GM15510 (cell line): ENCODE data around the gene CNOT3.

Source experiments
- POLR2A ChIP-seq: IDR thresholded peaks from 3 replicates; pipeline ENCODE4 v1.6.1; 2011; ENCODE audit warnings: borderline replicate concordance; ENCODE audit not compliant: insufficient read length; ENCODE audit errors: extremely low read depth

Gene CNOT3

GRCh38 chr19:54153731-54154326, 16.3 kb downstream of the CNOT3 start:
- no peak for TF ChIP-seq POLR2A

GRCh38 chr19:54154603-54155345, 17.2 kb downstream of the CNOT3 start:
- no peak for TF ChIP-seq POLR2A

GRCh38 chr19:54155694-54156093, 18.1 kb downstream of the CNOT3 start:
- no peak for TF ChIP-seq POLR2A

- peak; percentile 21 for TF ChIP-seq POLR2A
These were observed 18.9 kb downstream of the CNOT3 start for GRCh38 chr19:54156490-54156889.

DNA sequence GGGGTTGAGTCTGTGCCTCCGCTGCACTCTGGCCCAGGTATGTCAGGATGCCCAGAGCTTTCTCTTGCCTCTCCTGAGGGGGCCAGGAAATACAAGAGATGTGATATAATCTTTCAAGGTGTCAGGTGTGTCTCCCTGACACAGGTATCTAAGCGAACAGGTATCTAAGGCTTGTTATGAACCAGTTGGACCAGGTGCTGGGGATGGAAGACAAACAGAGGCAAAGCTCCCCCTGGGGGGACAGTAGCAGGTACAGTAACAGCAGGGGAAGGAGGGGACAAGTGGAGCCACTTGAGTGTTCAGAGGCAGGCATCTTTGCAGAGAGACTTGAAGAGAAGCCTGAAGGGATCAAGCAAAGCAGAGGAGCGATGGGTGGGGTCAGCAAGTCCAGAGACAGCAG, 19.4 kb downstream of the CNOT3 start:
- TF ChIP-seq POLR2A, result no peak

DNA sequence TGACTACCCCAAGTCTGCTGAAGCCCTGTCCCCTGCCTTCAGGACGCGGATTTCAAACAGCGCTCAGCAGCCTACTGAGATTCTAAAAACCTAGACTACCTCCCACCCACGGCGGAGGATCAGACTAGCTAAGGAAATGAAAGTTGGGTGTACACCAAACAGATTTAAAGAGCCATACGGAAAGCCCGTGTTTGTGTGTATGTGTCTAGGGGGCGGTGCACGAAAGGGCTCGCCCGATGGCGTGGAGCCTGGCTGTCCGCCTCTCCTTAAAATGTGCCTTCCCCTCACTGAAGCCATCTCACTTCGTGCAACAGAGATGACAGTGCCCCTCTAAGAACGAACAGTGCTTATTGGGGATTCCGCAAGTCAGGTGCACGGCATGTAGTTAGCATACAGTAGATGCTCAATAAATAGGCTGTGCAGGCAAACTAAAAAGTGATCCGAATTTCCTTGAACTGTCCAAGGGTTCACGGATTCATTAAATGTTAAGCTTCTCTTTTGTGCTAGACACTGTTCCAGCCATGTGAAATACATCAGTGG, 21.3 kb downstream of the CNOT3 start:
- no peak for TF ChIP-seq POLR2A

DNA sequence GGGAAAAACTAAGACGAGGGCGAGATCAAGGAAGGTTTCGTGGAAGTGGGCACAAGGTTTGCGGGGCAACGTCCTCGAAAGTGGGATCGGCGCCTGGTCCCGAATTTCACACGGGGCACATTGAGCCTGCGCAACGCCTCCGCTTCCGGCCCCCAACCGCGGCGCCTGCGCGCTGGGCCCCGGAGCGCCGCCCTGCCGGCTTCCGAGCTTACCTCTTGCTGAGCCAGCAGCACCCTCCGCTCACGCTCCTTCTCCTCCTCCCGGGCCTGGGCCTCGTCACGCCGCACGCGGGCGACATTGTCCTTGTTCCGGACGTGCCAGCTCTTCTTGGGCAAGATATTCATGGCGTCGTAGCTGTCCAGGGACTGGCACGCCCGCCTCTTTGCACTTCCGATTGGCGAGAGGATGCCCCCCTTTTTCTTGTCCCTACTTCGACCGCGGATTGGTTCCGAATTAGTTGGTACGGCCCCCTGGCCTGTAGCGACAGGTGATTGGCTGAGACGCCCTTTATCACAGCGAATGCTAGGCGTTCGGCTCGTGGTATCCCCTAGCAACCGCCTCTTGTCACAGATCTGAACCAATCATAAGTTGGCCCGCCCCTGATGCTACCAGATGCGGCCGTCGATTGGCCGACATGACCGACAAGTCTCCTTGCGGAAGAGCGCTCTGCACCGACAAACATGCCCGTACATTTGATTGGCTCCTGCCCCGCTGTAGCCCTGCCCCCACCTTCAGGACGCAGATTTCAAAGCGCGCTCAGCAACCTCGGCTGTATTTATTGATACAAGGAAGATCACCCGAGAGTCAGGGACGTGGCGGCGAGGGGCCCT, 22.0 kb downstream of the CNOT3 start, which contains the start of gene LENG1:
LENG1 (minus strand) TSS at position 370 of the 830 bp plus-strand sequence; CDS start at position 344, 26 bp downstream.
- TF ChIP-seq POLR2A, result peak; percentile 80

- TF ChIP-seq POLR2A, result no peak
These were observed 22.7 kb downstream of the CNOT3 start for GRCh38 chr19:54160182-54160811.

DNA sequence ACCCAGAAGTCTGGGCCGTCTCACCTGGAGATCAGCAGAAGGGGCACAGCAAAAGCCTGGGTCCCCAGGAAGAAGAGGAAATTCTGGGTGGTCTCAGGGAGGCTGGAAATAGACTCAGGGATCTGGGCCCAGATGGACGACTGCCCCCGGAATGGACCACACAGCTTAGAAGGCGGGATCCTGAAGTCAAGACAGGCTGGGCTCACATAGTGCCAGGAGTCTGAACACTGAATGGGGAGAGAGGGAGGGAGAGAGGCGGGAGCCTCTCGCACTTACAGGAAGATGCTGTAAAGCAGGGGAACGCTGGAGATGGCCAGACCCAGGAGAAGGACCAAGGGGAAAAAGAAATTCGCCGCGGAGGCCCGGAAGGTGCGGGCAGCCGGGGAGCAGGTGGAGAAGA, 23.3 kb downstream of the CNOT3 start:
- TF ChIP-seq POLR2A, result no peak

DNA sequence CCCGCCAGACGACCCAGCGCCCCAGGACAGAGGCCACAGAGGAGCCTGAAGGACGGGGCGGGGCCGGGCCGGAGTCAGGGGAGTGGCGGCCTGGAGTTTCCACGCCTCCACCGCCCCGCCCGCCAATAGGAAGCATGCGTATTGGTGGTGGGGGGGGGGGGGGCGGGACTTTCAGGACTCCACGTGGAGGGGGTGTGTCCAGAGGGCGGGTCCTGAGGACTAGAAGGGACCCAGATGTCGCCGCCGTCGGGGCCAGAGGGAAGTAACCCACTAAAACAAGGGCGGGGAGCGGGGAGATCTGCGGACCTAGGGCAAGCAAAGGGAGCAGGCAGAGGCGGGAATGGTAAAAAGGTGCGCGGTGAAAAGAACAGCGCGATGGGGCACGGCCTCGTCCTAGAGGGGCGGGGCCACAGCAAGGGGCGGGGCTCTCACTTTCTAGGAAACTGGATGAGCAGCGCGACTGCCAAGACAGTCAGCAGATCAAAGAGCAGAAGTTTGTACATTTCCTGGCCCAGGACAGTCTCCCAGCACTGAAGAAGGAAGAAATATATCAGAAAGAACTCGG, 24.8 kb downstream of the CNOT3 start:
- TF ChIP-seq POLR2A, result no peak

DNA sequence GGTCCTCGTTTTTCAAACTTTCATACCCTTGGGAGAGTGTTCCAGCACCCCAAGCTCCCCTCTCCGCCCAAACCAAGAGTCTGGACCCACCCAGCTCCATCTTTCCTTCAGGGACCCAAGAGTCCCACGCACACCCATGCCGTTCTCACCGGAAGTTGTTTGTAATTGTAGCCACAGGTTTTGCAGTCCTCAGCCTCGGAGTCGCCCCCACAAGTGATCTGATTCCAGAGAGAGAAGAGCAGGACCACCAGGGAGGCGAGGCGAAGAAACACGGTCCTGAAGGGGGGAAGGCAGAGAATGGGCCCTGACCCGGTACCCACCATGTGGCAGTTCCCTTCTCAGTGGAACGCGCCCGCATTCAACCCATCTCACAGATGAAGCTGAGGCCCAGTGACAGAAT, 25.3 kb downstream of the CNOT3 start:
- TF ChIP-seq POLR2A, result no peak

- no peak for TF ChIP-seq POLR2A
These were observed 27.0 kb downstream of the CNOT3 start for GRCh38 chr19:54164369-54165068.

DNA sequence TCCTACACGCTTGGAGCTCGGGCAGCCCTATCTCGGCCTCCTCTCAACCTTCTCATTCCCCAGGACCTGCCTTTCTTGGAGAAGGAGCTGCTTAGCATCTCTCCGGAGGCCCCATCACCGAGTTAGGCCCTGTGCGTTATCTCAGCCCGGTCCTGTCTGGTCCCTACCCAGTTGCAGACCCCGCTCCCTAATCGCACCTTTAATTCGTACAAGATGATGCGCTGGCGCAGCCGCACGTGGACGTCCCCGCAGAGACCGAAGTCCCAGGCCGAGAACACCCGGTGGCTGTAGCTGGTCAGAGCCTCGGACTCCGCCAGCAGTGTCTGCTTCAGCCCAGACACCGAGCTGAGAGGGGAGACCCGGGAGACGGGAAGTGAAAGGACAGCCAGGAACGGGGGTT, 27.7 kb downstream of the CNOT3 start:
- TF ChIP-seq POLR2A, result no peak
